Measurements from ENCODE around the gene ETV1. TPM values are rescaled to one million over a fixed set of nuclear protein-coding genes. Genes with fewer than 3 reads are reported as not detected.

Gene ETV1
- total RNA-seq, 1 experiment from 2014 or later: 7.4 TPM

- intact Hi-C loops (cut with micrococcal nuclease; ENCODE audit: unreplicated experiment): no loop called here
- TF ChIP-seq POLR2AphosphoS5 (IDR thresholded peaks at IDR 0.05; ENCODE audit: low read depth, low read length): no peak
- no peak for TF ChIP-seq REST (IDR thresholded peaks at IDR 0.05; ENCODE audit: insufficient read depth in 1 of 2, low read depth in 2 of 2, low read length in 1 of 2)
- TF ChIP-seq TCF7L2 (IDR thresholded peaks at IDR 0.05; ENCODE audit: low read depth, low read length): no peak
- TF ChIP-seq SIN3A (IDR thresholded peaks at IDR 0.05; ENCODE audit: borderline replicate concordance, insufficient read depth, low read depth, low read length): no peak
- no peak for TF ChIP-seq CTCF (IDR thresholded peaks at IDR 0.05)
- H3K4me1 ChIP-seq (ENCODE audit: control insufficient read depth, insufficient read depth, low read length): peaks cover 10% of the 10 kb centered on the region
- no peaks in the 10 kb centered on the region for H3K36me3 ChIP-seq (ENCODE audit: control insufficient read depth, insufficient read depth, low read length)
- no peak for ATAC-seq
- H3K27me3 ChIP-seq (ENCODE audit: control insufficient read depth, insufficient read depth, low read length): no peaks in the 10 kb centered on the region
- no peak for DNase-seq (ENCODE audit: low read depth, low spot score)
- CTCF ChIA-PET: no interaction called here
- H3K4me3 ChIP-seq (ENCODE audit: low read depth in 2 of 2, low read length in 2 of 2): no peak overlapping the region
- POLR2A ChIA-PET: no interaction called here
- BruUV-seq (replicated peaks): no TSS peak
- peak overlapping the region; percentile 30; the same call in 1 of the 2 replicates for H3K27ac ChIP-seq (ENCODE audit: low read length)
- in situ Hi-C loops (cut with HindIII; ENCODE audit: low pct_unique_long_range_greater_than_20kb, low sequenced_read_pairs): no loop called here
- no peaks in the 10 kb centered on the region for H3K9me3 ChIP-seq (ENCODE audit: control insufficient read depth, insufficient read depth, low read depth, low read length)
Observed at GRCh38 chr7:13849163-13849892, 140.1 kb downstream of the ETV1 start.

GRCh38 chr7:13848681-13849131 is 140.8 kb downstream of the ETV1 start:
- BruUV-seq (replicated peaks): no TSS peak
- H3K4me3 ChIP-seq (ENCODE audit: low read depth in 2 of 2, low read length in 2 of 2): no peak overlapping the region
- ChIA-PET CTCF (no interaction called here), POLR2A (no interaction called here)
- DNase-seq (ENCODE audit: low read depth, low spot score): no peak
- H3K36me3 ChIP-seq (ENCODE audit: control insufficient read depth, insufficient read depth, low read length): no peaks in the 10 kb centered on the region
- no peak for ATAC-seq
- no peaks in the 10 kb centered on the region for H3K27me3 ChIP-seq (ENCODE audit: control insufficient read depth, insufficient read depth, low read length)
- intact Hi-C loops (cut with micrococcal nuclease; ENCODE audit: unreplicated experiment) (no loop called here), in situ Hi-C loops (cut with HindIII; ENCODE audit: low pct_unique_long_range_greater_than_20kb, low sequenced_read_pairs) (no loop called here)
- TF ChIP-seq TCF7L2 (IDR thresholded peaks at IDR 0.05; ENCODE audit: low read depth, low read length) (no peak), POLR2AphosphoS5 (IDR thresholded peaks at IDR 0.05; ENCODE audit: low read depth, low read length) (no peak), REST (IDR thresholded peaks at IDR 0.05; ENCODE audit: insufficient read depth in 1 of 2, low read depth in 2 of 2, low read length in 1 of 2) (no peak), SIN3A (IDR thresholded peaks at IDR 0.05; ENCODE audit: borderline replicate concordance, insufficient read depth, low read depth, low read length) (no peak), CTCF (IDR thresholded peaks at IDR 0.05) (no peak)
- no peaks in the 10 kb centered on the region for H3K9me3 ChIP-seq (ENCODE audit: control insufficient read depth, insufficient read depth, low read depth, low read length)
- H3K4me1 ChIP-seq (ENCODE audit: control insufficient read depth, insufficient read depth, low read length): peaks cover 10% of the 10 kb centered on the region
- no peak overlapping the region for H3K27ac ChIP-seq (ENCODE audit: low read length)

All from Panc1 (cell line).